GM19455 (cell line): Measurements from ENCODE around the gene MLKL.
A peak's percentile ranks its signal among the peaks of the same experiment; 100 is the strongest.
"Not testable (repeated sequence)": the region's sequence is repeated elsewhere in the genome, so short reads cannot be mapped to it uniquely, and the experiment has no call there.

ENCODE experiments used
- ATAC-seq: cut with Tn5 transposase; IDR thresholded peaks from one replicate; pipeline ENCODE4 v1.9.1; 2021; ENCODE audit not compliant: unreplicated experiment

Gene MLKL

GRCh38 chr16:74732707-74733350, 32.2 kb upstream of the MLKL start:
- ATAC-seq: no peak

DNA sequence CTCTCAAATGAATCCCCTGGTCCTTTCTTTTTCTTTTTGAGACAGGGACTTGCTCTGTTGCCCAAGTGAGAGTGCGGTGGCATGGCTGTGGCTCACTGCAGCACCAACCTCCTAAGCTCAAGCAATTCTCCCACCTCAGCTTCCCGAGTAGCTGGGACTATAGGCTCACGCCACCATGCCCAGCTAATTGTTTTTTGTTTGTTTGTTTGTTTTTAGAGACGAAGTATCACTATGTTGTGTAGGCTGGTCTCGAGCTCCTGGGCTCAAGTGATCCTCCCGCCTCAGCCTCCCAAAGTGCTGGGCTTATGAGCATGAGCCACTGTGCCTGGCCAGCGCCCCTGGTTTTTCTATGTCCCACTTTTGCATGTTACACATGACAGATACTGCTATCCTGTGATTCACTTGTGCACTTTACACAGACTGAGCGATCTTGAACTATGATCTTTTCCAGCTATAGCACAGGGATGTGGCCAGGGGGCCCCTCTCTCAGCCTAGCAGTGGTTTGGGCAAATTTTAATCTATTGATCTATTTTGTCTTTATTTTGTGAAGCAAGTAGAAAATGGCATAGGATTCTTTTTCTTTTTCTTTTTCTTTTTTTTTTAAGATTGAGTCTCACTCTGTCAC, 31.3 kb upstream of the MLKL start:
- ATAC-seq: no peak

DNA sequence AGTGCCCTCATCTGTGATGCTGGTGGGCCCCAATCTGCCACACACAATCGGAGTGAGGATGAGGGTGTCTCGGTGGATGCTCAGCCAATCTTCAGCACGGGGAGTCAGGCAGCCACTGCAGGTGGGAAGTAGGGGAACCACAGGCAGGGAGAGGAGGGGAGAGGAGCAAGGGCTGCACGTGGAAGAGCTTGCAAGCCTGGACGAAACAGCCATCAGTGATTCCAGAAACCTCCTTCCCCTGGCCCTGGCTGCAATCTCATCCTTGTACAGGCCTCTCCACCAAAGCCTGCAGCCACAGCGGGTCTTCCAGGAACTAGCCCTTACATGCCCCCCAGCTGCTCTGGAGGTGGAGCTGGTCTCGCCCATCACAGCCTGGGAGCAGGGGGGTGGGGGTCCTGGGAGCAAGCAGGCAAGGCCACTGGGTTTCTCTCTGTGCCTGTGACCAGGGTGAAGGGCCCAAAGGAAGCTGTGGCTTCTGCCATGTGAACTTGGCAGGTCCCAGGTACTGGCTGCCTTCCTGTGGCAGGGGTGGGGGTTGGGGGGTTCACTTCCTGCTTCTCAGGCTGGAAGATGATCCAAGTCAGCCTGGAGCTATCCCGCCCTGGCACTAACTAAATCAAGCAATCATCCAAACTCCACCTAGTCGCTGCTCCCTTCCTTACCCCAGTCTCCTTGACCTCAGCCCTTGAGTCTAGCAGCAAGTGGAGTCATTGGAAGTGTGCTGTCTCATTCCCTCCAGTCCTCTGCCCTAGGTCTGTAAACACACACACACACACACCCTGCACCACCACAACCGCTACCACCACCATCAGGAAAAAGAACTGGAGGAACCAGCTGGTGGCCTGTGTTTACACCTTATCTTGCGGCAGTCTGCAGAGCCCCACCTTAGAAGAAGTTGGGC, 29.4 kb upstream of the MLKL start:
- no peak for ATAC-seq

DNA sequence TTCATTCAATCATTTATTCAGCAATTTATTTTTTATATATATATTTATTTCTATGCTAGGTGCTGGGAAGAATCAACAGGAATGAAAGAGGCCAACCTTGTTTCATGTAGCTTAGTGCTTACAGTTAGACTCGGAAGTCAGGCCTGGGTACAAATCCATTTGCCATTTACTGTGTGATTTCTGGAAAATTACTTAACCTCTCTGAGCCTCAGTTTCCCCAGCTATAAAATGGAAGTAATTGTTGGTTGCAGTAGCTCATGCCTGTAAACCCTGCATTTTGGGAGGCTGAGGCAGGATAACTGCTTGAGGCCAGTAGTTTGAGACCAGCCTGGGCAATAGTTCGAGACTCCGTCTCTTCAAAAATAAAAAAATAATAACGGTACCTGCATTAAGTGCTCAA, 27.2 kb upstream of the MLKL start:
- ATAC-seq: no peak

GRCh38 chr16:74726716-74727115, 26.1 kb upstream of the MLKL start:
- ATAC-seq: no peak

GRCh38 chr16:74725651-74726455, 25.2 kb upstream of the MLKL start:
- no peak for ATAC-seq

DNA sequence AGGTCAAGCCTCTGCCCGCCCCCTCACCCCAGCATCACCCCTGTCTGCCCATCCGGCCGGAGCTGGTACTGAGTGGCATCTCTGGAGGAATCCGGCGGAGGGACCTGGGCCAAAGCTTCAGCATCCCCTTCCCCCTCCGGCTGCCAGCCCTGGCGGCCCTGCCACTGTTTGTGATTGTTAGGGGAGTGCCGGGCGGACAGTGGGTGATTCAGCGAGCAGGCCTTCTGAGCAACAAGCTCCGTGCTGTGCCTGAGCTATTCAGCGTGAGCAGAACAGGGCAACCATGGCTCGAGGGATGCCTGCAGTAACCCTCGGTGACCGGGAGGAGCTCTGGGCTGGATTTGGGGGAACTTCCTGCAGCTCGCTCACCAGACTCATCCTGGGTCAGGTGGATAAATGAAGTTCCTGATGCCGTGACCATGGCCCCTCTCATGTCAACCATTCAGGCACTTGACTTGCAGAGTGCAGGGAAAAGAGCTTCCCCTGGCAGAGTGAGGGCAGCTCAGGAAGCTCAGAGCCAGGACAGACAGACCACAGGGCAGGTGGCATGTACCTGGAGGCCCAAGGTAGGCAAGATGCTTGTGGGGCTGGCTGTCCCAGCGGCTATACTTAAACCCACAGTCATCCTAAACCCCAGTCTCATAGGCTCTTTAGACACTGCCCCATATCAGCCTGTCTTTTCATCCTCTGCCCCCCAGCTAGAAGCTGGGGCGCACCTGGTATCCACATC, 24.3 kb upstream of the MLKL start:
- no peak for ATAC-seq

DNA sequence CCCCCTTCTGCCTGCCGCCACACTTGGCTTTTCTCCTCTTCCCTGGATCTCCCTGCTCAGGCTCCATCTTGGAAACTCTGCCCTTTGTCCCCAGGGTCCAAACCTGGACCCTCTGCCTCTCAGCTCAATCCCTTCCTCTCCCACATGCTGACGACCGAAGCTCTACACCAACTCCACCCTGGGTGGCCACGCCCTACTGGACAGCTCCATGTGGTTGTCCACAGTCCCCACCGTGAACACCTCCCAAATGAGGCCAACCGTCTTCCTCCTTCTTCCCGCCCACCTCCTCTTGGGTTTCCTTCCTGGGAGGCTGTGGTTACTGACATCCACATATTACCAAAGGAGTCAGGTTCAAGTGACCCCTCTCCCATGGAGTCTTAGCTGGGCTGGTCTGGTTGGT, 22.6 kb upstream of the MLKL start:
- ATAC-seq: no peak

DNA sequence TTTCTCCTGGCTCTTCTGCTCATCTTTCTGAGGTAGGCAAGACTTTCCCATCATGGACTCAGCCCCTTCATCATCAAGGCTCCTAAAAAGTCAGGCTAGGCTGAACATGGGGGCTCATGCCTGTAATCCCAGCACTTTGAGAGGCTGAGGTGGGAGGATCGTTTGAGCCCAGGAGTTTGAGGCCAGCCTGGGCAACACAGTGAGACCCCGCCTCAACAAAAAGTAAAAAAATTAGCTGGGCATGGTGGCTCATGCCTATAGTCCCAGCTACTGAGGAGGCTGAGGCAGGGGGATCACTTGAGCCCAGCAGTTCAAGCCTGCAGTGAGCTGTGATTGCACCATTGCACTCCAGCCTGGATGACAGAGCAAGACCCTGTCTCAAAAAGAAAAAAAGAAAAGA, 21.5 kb upstream of the MLKL start:
- ATAC-seq: not testable (repeated sequence)

GRCh38 chr16:74721716-74722115, 21.1 kb upstream of the MLKL start:
- no peak for ATAC-seq

- no peak for ATAC-seq
Measured at GRCh38 chr16:74720579-74720978, 19.9 kb upstream of the MLKL start.

GRCh38 chr16:74718741-74719610, 18.3 kb upstream of the MLKL start:
- ATAC-seq: no peak

DNA sequence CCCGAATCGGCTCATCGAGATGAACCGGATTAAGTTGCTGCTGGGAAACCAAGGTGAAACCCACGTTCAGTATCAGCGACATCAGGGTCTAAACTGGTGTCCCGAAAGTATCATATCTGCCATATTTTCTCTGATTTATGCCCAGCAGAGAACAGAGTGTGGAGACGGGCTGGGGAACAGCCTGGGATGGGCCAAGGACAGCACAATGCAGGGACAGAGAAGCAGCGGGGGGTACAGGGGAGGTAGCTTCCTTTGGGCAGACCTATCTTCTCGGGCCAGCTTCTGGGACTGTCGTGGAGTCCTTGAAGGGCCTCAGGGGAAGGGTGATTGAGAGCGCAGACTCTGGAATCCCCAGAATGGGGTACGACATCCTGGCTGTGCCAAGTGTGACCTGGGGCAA, 17.5 kb upstream of the MLKL start:
- no peak for ATAC-seq

DNA sequence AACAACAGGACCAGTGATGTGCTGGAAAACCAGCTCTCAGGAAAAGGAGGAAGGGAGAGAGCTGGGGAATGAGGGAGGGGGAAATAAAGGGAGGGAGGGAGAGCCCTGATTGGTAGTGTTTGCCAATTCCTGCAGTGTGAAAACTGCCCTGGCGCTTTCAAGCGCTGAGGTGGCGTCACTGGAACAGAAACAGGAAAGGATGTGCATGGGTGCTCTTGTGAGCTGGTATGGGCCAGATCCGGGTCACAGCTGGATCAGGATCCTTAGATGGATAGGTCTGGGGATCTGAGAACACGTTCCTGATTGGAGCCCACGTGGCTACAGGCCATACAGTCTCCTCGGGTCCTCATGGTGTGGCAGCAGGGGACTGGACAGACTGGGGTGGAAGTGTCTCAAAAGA, 16.7 kb upstream of the MLKL start:
- ATAC-seq: no peak

DNA sequence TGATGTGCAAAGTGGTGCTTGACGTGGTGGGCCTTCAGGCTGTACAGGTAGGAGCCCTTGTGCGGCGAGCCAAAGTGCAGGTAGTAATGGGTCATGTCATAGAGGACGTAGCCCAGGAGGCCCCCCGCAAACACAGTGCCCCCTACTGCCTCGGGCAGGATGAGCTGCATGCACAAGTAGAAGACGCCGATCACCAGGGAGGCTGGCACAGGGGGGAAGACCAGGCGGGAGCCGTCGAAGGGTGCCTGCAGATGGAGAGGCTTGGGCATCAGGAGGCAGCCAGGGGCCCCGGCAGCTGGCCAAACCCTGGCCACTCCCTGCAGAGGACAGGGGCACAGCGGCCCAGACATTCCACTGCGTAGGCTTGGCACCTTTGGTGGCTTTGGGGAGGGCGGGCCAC, 15.7 kb upstream of the MLKL start:
- no peak for ATAC-seq

DNA sequence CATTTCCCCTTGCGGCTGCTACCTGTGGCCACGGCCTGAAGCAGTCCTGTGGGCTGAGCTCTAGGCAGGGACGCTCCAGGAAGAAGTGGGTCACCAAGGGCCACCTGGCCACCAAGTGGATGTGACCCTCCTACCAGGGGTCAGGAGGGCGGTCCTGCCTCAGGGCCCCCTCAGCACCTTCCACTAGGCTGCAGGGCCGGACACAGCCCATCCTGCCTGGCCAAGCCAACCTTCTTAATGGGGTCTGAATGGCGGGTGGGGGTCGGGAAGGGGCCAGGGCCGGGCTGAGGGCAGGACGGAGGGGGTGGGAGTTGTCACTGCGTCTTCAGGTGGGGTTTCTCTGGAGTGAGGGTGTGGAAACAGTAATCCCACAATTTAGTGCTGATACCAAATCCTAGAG, 13.2 kb upstream of the MLKL start:
- ATAC-seq: no peak

DNA sequence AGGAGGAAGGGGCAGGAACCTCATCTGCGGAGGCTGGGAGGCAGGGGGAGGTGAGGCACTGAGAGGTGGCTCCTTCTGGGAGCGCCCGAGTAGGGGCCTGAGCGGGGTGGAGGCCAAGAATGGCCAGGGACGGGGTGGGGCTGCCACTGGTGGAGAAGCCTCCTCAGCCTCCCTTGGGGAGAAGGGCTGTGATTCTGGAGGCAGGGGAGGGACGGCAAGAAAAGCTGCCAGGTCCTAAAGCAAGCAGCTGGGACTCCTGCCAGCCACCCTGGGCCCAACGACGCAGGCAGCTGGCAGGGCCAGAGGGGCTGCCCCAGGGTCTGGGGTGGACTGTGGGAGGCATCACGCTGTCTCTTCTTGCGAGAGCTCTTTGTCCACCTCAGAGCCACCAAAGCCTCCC, 12.7 kb upstream of the MLKL start:
- ATAC-seq: no peak

DNA sequence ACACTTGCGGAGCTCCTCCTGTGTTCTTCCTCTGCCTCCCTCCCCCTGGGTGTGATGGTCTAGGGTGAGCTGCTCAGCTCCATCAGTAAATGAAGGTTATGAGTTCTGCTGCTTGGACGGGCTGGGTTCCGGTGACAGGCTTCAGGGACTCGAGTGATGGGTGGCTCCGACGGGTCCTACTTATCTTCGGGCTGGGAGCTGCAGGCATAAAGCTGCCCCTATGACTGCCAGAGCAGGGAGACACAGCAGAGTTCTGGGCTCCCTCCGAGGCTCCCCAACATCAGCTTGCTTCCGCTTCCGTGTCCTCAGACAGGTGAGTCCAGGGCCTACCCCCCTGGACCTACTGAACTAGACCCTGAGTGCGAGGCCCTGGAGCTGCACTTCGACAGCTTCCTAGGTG, 11.3 kb upstream of the MLKL start:
- ATAC-seq: no peak

DNA sequence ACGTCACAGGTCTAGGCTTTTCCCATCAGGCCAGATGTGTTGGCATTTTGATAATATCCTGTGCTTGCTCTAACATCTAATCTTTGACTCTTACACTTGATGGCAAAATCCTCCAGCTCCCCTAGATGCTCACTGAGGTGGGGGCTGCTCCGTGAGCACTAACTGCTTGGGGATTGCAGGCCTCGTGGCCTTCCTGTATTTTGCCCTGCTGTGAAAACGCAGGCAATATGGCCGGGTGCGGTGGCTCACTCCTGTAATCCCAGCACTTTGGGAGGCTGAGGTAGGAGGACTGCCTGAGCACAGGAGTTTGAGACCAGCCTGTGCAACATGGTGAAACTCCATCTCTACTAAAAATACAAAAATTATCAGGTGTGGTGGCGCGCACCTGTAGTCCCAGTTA, 9.7 kb upstream of the MLKL start:
- ATAC-seq: no peak

DNA sequence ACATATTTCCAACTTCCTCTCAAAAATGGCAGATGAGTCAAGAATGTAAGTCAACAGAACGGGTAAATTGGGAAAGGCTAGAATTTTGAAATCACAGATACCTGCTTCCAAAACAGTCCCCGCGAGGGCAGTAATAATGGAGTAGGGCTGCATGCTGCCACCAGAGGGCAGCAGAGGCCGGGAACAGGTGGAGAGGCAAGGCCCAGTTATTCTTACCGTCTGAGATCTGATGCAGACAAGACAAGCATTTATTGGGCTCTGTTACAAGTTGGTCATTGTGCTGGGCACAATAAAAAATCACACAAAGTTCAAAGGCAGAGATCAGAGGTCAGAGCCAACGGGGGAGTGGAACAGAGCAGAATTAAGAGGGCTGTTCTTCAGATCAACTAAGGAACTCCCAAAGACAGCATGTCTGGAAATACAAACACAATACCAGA, 8.8 kb upstream of the MLKL start:
- ATAC-seq: peak; percentile 78
